Smooth muscle cell of the brain vasculature (primary cell): ENCODE measurements around the gene ANKHD1.

ENCODE experiments used
- DNase-seq: peaks from one replicate; pipeline ENCODE4 v3.0.0-alpha.2; 2012; ENCODE audit warnings: low read depth, low spot score

ANKHD1 gene

DNA sequence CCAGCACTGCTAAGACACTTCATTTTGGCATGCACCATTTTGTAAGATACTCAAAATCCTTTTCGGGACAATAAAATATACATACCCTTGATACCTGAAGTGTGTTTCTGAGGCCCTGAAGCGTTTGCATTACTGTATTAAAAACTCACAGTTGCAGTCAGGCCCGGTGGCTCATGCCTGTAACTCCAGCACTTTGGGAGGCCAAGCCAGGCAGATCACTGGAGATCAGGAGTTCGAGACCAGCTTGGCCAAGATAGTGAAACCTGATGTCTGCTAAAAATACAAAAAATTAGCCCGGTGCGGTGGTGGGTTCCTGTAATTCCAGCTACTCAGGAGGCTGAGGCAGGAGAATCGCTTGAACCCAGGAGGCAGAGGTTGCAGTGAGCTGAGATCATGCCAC is 143.4 kb downstream of the ANKHD1 start:
- DNase-seq: no peak

DNA sequence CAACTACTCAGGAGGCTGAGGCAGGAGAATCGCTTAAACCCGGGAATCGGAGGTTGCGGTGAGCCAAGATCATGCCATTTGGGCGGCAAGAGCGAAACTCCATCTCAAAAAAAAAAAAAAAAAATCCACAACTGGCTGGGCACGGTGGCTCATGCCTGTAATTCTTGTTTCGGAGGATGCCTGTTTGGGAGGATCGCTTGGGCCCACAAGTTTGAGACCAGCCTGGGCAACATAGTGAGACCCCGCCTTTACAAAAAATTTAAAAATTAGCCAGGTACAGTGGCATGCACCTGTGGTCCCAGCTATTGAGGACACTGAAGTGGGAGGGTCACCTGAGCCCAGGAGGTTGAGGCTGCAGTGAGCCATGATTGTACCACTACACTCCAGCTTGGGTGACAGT is 144.0 kb downstream of the ANKHD1 start:
- DNase-seq: no peak

- no peak for DNase-seq
Observed at GRCh38 chr5:140546851-140547507, 145.3 kb downstream of the ANKHD1 start.

- DNase-seq: peak; percentile 87
Observed at GRCh38 chr5:140547508-140548299, 146.1 kb downstream of the ANKHD1 start, which contains the start of gene EIF4EBP3. EIF4EBP3 (plus strand) TSS chr5:140547662; CDS start chr5:140547738, 76 bp downstream.

- DNase-seq: no peak
Observed at GRCh38 chr5:140548300-140548688, 146.7 kb downstream of the ANKHD1 start.

- DNase-seq: no peak
Observed at GRCh38 chr5:140548791-140549190, 147.2 kb downstream of the ANKHD1 start.

DNA sequence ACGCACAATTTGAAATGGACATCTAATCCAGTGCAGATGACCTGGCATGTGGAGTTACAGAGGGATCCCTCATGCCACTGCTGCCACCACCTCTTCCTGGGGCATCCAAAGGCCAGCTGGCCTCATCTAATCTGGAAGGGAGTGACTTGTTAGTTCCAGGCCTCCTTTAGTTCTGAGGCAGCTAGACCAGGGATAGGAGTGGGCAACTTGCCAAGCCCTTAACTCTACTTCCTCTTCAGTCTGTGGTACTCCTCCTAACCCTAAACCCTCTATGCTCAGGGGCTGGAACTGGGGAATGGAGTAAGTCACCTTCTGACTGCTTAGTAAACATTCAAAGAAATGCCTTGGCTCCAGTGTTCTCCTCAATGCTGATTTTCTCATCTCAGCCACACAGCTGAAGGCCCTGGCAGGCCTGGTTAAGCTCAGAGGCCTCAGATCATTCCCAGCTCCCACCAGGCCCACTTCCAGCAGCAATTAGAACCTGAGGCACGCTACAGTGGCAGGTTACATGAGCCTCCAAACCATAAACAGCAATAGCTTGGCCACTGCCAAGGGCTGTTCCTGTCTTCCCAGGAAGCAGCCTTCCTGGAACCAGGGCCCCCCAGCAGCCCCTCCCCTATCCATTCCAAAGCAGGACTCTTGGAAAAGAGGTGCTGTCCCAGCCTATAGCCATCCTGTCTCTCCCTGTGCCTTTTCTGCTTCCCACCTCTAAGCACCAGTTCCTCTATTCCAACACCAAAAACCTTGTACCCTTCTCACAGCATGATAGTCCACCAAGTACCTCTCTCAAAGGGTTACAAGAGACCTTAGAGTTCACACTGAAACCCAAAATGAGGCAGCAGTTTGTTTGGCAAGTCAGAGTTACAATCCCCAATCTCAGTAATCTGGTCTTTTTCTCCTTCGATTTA is 147.9 kb downstream of the ANKHD1 start:
- DNase-seq: no peak

- DNase-seq: no peak
Observed at GRCh38 chr5:140550147-140551079, 148.8 kb downstream of the ANKHD1 start.

GRCh38 chr5:140551872-140552271 is 150.2 kb downstream of the ANKHD1 start:
- no peak for DNase-seq

DNA sequence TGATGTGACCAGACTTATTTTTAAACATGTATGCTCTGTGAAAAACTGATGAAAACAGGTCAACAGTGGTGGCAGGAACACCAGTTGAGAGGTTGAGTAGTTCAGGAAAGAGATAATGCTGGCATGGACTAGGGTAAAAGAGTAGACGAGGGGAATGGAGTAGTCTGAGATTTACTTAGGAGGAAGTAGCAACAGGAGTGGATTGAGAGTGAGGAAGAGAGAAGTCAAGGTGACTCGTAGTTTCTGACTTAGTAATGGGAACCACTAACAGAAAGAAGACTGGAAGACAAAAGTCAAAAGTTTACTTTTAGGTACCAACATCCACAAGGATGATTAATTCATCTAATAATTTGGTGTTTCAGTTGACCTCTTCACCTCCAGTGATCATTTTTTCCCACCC is 152.0 kb downstream of the ANKHD1 start:
- no peak for DNase-seq

- no peak for DNase-seq
Observed at GRCh38 chr5:140554454-140554853, 152.8 kb downstream of the ANKHD1 start.

- DNase-seq: no peak
Observed at GRCh38 chr5:140555747-140556312, 154.2 kb downstream of the ANKHD1 start.

- DNase-seq: no peak
Observed at GRCh38 chr5:140556438-140556837, 154.8 kb downstream of the ANKHD1 start.

- DNase-seq: peak; percentile 77
Observed at GRCh38 chr5:140557136-140557805, 155.6 kb downstream of the ANKHD1 start, which contains the start of gene SRA1. SRA1 (minus strand) TSS chr5:140557473; CDS start chr5:140557452, 21 bp downstream.

DNA sequence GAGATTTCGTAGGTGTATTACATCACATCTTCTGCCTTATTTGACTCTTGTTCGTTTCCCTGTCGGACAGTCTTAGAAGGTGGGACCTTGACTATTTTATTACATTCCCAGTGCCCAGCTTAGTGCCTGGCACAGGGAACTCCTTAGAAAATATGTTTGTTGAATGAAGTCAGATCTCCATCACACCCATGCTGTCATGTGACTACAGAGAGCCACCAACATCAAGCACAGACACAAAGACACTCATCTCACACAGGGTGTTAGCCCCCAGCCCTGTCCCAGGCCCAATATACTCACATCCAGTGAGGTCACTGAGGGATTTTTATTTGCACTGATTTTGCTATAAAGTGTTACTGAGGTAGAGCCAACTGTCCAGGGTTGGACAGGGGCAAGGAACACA is 156.3 kb downstream of the ANKHD1 start:
- DNase-seq: no peak

GRCh38 chr5:140558542-140558941 is 156.9 kb downstream of the ANKHD1 start:
- DNase-seq: no peak

GRCh38 chr5:140560227-140560626 is 158.6 kb downstream of the ANKHD1 start:
- no peak for DNase-seq

- DNase-seq: no peak
Observed at GRCh38 chr5:140561753-140562523, 160.3 kb downstream of the ANKHD1 start.

DNA sequence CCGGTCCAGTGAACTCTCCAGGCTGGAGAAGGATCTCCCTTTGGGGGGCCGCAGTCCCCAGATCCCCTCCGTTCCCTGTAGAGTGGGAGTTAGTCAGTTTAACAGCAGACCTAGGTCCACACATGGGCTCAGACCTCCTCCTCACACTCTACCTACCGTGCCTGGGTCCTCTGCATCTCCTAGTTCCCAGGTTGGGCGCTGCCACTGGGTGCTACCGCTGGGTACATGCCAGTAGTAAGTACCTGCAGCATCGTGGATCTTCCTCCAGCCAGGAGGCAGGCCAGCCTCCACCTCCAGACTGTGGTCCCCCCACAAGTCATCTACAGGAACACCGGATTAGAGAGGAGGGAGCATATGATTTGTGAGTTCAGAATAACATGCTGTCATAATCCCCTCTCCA is 162.0 kb downstream of the ANKHD1 start:
- no peak for DNase-seq
